ENCODE measurements around the gene KCNIP1.

GRCh38 chr5:170590566-170590965 lies 86.7 kb downstream of the KCNIP1 start:
- TF ChIP-seq EZH2 (IDR thresholded peaks at IDR 0.05) = no peak
- TF ChIP-seq POLR2AphosphoS5 (IDR thresholded peaks at IDR 0.05; ENCODE audit: borderline replicate concordance, low read depth, low read length) = no peak
